ACC112 (cell line): ENCODE results near the gene IL32.

Experiments
- H2AFZ ChIP-seq: fragments of 200-600 bp; sonication (generic); one replicate; pipeline ENCODE4 v1.6.0; 2017; ENCODE audit warnings: antibody characterized with exemption, low read length; ENCODE audit not compliant: unreplicated experiment
- H3K27ac ChIP-seq: fragments of 200-600 bp; sonication (generic); 2 replicates; pipeline ENCODE4 v1.5.1; 2014; ENCODE audit warnings: low read depth, mild to moderate bottlenecking, antibody characterized with exemption, low read length, moderate library complexity
- H3K27me3 ChIP-seq: fragments of 200-600 bp; sonication (generic); 2 replicates; pipeline ENCODE4 v1.6.1; 2014; ENCODE audit warnings: mild to moderate bottlenecking, antibody characterized with exemption, low read length, moderate library complexity, mixed read lengths; ENCODE audit not compliant: insufficient read depth
- H3K36me3 ChIP-seq: fragments of 200-600 bp; sonication (generic); 2 replicates; pipeline ENCODE4 v1.6.1; 2016; ENCODE audit warnings: mild to moderate bottlenecking, antibody characterized with exemption, low read length, moderate library complexity, mixed read lengths; ENCODE audit not compliant: insufficient read depth
- H3K4me1 ChIP-seq: fragments of 200-600 bp; sonication (generic); one replicate; pipeline ENCODE4 v1.6.1; 2016; ENCODE audit warnings: low read length, mixed read lengths; ENCODE audit not compliant: insufficient read depth, unreplicated experiment, control insufficient read depth
- H3K4me3 ChIP-seq: fragments of 200-600 bp; sonication (generic); 2 replicates; pipeline ENCODE4 v1.5.1; 2014; ENCODE audit warnings: mild to moderate bottlenecking, low read depth, low read length
- H3K79me2 ChIP-seq: fragments of 200-600 bp; sonication (generic); one replicate; pipeline ENCODE4 v1.6.0; 2016; ENCODE audit warnings: low read length; ENCODE audit not compliant: control insufficient read depth, unreplicated experiment, insufficient read depth

The IL32 gene, protein sequence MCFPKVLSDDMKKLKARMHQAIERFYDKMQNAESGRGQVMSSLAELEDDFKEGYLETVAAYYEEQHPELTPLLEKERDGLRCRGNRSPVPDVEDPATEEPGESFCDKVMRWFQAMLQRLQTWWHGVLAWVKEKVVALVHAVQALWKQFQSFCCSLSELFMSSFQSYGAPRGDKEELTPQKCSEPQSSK

DNA sequence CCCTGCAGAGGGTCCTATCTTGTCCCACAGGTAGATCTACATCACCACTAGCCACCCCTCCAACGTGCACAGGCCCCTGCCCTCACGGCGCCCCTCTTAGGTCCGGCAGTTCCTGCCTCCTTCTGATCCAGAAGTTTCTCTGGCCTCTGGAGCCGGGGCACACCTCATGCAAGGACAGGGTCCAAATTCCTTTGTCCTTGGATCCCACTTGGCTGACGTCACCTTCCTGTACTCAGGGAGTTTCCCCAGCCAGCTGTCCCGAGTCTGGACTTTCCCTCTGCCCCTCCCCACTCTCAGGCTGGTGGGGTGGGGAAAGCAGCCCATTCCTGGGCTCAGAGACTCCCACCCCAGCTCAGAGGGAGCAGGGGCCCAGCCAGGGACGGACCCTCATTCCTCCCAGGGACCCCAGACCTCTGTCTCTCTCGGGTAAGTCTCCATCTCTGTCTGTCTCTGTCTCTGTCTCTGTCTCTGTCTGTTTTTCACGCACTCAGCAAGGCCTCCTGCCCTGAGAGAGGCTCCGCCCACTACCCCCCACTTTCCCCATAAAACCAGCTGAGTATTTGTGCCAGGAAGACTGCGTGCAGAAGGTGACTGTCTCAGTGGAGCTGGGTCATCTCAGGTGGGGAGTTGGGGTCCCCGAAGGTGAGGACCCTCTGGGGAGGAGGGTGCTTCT lies at the start of gene IL32:
IL32 (plus strand) TSS at position 572 of the 673 bp plus-strand sequence. CDS start 172 bp downstream, outside the sequence.
- H3K27me3 ChIP-seq, result no peaks in the 10 kb centered on the region
- peak within 1 kb of the TSS; percentile 20 for H2AFZ ChIP-seq
- H3K4me3 ChIP-seq, result peak within 1 kb of the TSS; percentile 68
- peak within 1 kb of the TSS; percentile 14; the same call in 1 of the 2 replicates for H3K27ac ChIP-seq
- peaks cover 11% of the 10 kb centered on the region for H3K4me1 ChIP-seq
- no peaks in the 10 kb centered on the region for H3K36me3 ChIP-seq
- no peaks in the 10 kb centered on the region for H3K79me2 ChIP-seq

DNA sequence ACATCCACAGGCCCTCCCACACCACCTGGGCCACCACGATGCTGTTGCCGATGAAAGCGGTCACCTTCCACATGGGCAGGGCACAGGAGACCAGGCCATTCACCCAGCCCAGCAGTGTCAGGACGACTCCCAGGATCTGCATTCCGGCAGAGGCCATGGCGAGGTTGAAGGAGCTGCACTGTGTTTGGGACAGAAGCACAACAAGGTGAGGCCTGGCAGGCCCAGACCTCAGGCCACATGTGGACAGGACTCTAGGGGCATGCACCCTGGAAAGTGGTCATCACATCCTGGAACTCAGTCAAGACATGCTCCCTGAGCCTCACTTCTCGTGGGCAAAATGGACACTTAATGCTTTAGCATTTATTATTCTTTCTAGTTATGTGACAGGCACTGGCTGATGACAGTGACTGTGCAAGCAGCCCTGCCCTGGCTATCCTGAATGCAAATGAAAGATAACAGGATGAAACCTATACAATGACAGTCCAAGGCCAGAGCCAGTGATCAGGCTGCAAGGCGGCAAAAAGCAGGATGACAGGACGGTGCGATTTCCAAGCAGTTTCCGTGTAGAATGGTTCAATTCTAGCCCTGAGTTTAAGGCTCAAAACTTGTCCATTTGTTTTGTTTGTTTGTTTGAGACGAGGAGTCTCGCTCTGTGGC lies 49.4 kb upstream of the IL32 start:
- no peaks in the 10 kb centered on the region for H3K36me3 ChIP-seq
- peaks cover 23% of the 10 kb centered on the region; the same call in 1 of the 2 replicates for H3K27me3 ChIP-seq
- no peaks in the 10 kb centered on the region for H3K79me2 ChIP-seq
- no peak overlapping the region for H2AFZ ChIP-seq
- H3K4me3 ChIP-seq, result no peak overlapping the region
- no peak overlapping the region for H3K27ac ChIP-seq
- peaks cover 5% of the 10 kb centered on the region for H3K4me1 ChIP-seq

DNA sequence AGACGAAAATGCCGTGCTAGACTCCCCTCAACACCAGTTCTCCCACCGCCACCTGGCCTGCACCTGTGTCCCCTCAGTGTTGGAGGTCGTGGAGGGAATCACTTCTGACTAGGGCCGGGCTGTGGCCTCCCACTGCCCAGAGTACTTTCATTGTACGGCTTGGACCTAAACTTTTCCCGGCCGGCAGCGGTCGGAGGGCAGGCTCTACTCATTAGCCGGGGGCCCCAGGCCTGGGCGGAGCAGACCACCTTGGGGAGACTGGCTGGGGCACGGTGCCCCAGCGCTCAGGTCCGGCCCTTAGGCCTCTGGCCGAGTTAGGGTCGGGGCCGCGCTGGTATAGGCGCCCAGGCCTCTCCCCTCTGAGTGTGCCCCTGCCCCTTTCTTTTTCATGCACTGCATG lies 48.1 kb upstream of the IL32 start:
- no peak overlapping the region for H3K27ac ChIP-seq
- no peaks in the 10 kb centered on the region for H3K36me3 ChIP-seq
- no peaks in the 10 kb centered on the region for H3K79me2 ChIP-seq
- H3K27me3 ChIP-seq, result peaks cover 14% of the 10 kb centered on the region; the same call in 1 of the 2 replicates
- H3K4me3 ChIP-seq, result no peak overlapping the region
- peaks cover 5% of the 10 kb centered on the region for H3K4me1 ChIP-seq
- H2AFZ ChIP-seq, result no peak overlapping the region

DNA sequence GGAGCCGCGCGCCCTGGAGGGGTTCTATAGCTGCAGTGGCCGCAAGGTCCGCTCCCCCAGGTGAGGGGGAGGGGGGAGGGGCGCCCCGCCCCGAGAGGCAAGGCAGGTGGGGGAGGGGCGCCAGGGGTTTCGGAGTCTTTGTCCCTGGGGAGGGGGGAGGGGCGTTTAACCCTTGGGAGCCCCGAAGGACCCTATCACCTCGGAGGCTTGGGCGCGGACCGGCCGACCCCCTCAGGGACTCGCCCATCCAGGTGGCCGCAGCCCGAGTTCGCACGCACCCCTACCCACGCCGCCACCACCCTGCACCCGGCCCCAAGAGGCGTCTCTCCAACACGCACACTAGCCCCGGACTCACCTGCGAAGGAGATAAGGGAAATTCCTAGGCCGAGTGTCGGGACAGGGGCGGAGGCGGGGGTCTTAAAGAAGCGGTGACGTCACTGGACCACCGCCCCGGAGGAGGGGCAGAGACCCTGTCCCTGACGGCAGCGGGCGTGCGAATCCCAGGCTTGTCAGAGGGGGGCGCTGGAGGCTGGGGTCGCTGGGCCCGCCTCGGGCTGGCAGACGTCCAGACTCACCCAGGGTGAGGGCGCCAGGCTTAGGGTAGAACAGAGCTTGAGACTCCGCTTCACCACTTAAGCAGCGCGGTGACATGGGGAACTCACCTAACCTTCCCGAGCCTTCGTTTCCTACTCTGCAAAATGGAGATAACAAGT lies 47.5 kb upstream of the IL32 start, which contains the start of gene CLDN6:
CLDN6 (minus strand) TSS at position 390 of the 713 bp plus-strand sequence. CDS start 2,162 bp downstream, outside the sequence.
- Histone ChIP-seq H3K36me3 (no peaks in the 10 kb centered on the region), H2AFZ (no peak within 1 kb of the TSS), H3K79me2 (no peaks in the 10 kb centered on the region), H3K4me3 (no peak within 1 kb of the TSS), H3K27me3 (peaks cover 9% of the 10 kb centered on the region; the same call in 1 of the 2 replicates), H3K4me1 (peaks cover 9% of the 10 kb centered on the region), H3K27ac (no peak within 1 kb of the TSS)

DNA sequence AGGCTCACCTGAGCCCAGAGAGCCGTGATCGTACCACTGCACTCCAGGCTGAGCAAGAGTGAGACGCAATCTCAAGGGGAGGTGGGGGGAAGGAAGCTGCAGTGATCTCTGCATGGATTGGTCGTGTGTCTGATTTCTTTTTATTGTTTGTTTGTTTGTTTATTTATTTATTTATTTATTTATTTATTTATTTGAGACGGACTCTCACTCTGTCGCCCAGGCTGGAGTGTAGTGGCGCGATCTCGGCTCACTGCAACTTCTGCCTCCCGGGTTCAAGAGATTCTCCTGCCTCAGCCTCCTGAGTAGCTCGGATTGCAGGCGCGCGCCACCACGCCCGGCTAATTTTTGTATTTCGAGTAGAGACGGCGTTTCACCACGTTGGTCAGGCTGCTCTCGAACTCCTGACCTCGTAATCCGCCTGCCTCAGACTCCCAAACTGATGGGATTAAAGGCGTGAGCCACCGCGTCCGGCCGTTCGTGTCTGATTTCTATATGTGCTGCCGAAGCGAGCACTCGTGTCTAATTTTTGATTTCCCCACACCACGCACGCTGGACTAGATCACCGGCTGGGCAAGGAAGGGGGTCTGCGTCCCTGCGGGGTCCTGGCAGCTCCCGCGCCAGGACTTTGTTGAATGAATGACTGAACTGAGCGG lies 45.7 kb upstream of the IL32 start:
- Histone ChIP-seq H3K4me1 (peaks cover 10% of the 10 kb centered on the region), H3K79me2 (no peaks in the 10 kb centered on the region), H3K27me3 (no peaks in the 10 kb centered on the region), H3K36me3 (no peaks in the 10 kb centered on the region), H3K27ac (peak overlapping the region; percentile 99), H2AFZ (peak overlapping the region; percentile 73), H3K4me3 (peak overlapping the region; percentile 93)

DNA sequence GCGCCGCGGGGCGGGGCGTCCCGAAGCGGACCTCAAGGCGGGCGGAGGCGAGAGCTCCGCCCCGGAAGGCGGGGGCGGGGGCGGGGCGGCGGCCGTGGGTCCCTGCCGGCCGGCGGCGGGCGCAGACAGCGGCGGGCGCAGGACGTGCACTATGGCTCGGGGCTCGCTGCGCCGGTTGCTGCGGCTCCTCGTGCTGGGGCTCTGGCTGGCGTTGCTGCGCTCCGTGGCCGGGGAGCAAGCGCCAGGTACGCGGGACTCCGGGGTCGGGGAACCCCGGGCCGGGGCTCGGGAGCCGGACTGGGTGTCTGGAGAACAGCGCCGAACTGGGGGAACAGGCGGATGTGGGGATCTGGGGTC lies 45.2 kb upstream of the IL32 start, which contains the start of gene TNFRSF12A:
TNFRSF12A (plus strand) TSS at position 122 of the 357 bp plus-strand sequence; CDS start at position 152, 30 bp downstream.
- H3K4me1 ChIP-seq, result peaks cover 10% of the 10 kb centered on the region
- peak within 1 kb of the TSS; percentile 99 for H3K27ac ChIP-seq
- H3K36me3 ChIP-seq, result no peaks in the 10 kb centered on the region
- peak within 1 kb of the TSS; percentile 73 for H2AFZ ChIP-seq
- no peaks in the 10 kb centered on the region for H3K27me3 ChIP-seq
- no peaks in the 10 kb centered on the region for H3K79me2 ChIP-seq
- peak within 1 kb of the TSS; percentile 93 for H3K4me3 ChIP-seq

DNA sequence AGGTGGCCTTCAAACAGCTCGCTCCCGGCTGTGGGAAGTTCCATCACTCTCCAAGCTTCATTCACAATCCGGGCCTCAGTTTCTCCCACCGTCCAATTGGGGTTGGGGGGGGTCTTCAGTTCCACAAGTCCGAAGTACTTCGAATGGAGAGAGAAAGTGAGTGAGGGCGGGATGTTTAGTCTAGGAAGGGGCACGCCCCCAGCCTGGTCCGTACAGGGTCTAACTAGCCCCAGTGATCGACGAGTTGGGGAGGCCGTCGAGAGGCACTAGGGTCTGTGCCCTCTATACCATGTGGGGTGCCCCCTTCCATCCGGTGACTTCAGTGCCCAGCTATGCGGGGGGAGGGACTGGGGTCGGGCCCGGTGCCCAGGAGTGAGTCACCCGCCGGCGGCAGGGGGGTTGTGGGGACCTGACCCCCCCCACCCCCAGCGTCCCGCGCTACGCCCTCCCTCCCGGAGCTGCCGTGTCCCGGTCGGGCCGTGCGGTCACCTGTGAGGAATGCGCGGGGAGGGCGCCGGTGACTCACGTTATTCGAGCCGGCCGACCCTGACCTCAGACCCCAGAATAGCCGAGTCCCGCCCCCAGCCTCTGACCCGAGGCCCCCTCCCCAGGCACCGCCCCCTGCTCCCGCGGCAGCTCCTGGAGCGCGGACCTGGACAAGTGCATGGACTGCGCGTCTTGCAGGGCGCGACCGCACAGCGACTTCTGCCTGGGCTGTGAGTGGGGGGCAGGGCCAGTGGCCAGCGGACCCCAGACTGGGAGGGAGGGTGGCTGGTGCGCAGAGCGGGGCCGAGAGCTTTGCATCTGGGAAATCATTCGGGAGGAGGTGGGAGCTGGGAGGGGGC lies 44.6 kb upstream of the IL32 start:
- peaks cover 10% of the 10 kb centered on the region for H3K4me1 ChIP-seq
- no peaks in the 10 kb centered on the region for H3K27me3 ChIP-seq
- peak overlapping the region; percentile 93 for H3K4me3 ChIP-seq
- H3K36me3 ChIP-seq, result no peaks in the 10 kb centered on the region
- H3K27ac ChIP-seq, result peak overlapping the region; percentile 99
- H3K79me2 ChIP-seq, result no peaks in the 10 kb centered on the region
- H2AFZ ChIP-seq, result peak overlapping the region; percentile 18

DNA sequence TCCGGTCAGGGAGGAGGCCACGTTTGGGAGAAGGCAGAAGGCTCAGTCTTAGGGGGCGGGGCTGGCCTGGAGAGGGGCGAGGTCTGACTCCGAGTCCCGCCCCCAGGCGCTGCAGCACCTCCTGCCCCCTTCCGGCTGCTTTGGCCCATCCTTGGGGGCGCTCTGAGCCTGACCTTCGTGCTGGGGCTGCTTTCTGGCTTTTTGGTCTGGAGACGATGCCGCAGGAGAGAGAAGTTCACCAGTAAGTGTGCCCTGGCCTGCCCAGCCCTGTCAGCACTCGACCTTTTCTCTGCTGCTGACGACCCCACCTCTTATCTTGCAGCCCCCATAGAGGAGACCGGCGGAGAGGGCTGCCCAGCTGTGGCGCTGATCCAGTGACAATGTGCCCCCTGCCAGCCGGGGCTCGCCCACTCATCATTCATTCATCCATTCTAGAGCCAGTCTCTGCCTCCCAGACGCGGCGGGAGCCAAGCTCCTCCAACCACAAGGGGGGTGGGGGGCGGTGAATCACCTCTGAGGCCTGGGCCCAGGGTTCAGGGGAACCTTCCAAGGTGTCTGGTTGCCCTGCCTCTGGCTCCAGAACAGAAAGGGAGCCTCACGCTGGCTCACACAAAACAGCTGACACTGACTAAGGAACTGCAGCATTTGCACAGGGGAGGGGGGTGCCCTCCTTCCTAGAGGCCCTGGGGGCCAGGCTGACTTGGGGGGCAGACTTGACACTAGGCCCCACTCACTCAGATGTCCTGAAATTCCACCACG lies 43.8 kb upstream of the IL32 start:
- no peak overlapping the region for H2AFZ ChIP-seq
- H3K4me1 ChIP-seq, result peaks cover 10% of the 10 kb centered on the region
- H3K36me3 ChIP-seq, result no peaks in the 10 kb centered on the region
- peak overlapping the region; percentile 93 for H3K4me3 ChIP-seq
- no peaks in the 10 kb centered on the region for H3K27me3 ChIP-seq
- H3K79me2 ChIP-seq, result no peaks in the 10 kb centered on the region
- peak overlapping the region; percentile 99 for H3K27ac ChIP-seq

DNA sequence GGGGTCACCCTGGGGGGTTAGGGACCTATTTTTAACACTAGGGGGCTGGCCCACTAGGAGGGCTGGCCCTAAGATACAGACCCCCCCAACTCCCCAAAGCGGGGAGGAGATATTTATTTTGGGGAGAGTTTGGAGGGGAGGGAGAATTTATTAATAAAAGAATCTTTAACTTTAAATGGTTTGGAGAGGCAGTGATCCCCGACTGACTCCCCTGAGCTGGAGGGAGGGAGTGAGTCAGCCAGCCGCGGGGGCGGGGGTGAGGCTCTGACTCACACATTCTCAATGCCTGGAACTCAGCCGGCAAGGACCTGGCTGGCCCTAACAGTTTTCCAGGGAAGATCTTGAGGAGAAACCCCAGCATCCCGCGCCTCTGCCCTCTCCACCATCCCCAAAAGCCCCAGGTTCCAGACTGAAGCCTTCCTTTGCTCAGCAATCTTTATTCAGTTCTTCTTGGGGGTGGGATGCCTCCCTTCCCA lies 43.2 kb upstream of the IL32 start:
- no peaks in the 10 kb centered on the region for H3K36me3 ChIP-seq
- peak overlapping the region; percentile 99 for H3K27ac ChIP-seq
- H2AFZ ChIP-seq, result no peak overlapping the region
- peak overlapping the region; percentile 93 for H3K4me3 ChIP-seq
- peaks cover 10% of the 10 kb centered on the region for H3K4me1 ChIP-seq
- H3K79me2 ChIP-seq, result no peaks in the 10 kb centered on the region
- H3K27me3 ChIP-seq, result no peaks in the 10 kb centered on the region
